GM18499 (cell line): ENCODE measurements around the gene ERO1A.
"Not testable (repeated sequence)": the region's sequence is repeated elsewhere in the genome, so short reads cannot be mapped to it uniquely, and the experiment has no call there.

Experiments used
- ATAC-seq: cut with Tn5 transposase; IDR thresholded peaks from one replicate; pipeline ENCODE4 v1.9.1; 2021; ENCODE audit warnings: moderate number of reproducible peaks; ENCODE audit not compliant: insufficient read depth, unreplicated experiment

The ERO1A gene, protein sequence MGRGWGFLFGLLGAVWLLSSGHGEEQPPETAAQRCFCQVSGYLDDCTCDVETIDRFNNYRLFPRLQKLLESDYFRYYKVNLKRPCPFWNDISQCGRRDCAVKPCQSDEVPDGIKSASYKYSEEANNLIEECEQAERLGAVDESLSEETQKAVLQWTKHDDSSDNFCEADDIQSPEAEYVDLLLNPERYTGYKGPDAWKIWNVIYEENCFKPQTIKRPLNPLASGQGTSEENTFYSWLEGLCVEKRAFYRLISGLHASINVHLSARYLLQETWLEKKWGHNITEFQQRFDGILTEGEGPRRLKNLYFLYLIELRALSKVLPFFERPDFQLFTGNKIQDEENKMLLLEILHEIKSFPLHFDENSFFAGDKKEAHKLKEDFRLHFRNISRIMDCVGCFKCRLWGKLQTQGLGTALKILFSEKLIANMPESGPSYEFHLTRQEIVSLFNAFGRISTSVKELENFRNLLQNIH

DNA sequence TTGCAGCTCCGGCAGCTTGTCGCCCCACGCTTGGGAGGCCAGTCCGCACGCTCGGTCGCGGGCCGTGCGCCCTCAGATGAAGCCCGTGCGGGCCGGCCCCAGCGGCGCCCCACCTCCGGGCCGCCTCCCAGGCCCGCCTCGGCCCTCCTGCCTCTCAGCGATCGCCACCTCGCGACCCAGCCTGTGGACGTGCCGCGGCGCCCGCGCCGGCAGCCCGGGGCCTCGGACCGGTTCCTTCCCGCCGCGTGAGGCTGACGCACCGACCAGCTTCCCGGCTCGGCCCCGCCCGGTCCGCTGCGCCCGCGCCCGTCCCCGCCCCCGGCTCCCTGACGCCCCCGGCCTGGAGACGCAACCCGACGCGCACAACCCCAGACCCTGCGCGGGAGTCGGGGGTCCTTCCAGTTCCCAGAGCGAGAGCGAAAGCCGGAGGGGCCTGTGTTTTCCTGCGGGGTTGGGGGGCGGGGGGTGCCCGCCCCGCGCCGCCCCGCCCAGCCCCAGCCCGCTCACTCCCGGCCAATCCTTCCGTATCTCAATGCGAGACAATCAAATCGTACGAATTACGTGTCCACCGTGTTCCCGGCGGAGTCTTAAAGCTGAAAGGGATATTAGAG, at the start of gene ERO1A:
ERO1A (minus strand) TSS at position 78 of the 611 bp plus-strand sequence; CDS start at position 1, 77 bp downstream.
- peak; percentile 31 for ATAC-seq

DNA sequence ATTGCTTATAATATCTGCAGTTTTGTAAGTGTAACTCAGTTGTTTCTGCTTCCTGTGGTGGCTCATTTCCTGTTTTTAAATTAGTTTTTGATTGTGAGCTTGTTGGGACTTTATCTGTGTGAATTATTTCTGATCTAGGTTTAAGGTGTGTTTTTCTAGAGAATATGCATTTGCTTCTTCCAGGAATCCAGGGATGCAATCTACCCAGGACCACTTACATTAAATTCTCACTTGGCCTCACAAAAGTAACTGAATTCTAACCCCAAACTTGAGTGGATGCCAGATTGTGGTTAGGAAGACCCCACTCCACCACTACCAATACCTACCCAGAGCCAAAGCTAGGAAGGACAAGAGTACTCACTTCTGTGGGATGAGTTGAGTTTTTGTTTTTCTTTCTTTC, 46.5 kb upstream of the ERO1A start:
- ATAC-seq, result no peak

DNA sequence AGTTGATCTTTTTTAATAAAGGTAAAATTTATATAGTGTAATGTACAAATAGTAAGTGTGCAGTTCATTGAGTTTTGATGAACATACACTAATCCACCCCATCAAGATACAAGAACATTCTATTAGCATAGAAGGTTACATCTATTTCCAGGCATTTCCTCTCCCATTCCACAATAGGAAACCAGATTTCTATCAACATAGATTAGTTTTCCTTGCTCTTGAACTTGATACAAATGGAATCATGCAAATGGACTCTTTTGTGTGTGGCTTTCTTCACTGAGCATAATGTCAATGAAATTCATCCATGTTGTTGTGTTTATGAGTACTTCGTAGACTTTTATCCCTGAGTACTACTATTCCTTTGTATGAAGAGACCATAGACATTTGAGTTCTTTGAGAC, 45.4 kb upstream of the ERO1A start:
- no peak for ATAC-seq

DNA sequence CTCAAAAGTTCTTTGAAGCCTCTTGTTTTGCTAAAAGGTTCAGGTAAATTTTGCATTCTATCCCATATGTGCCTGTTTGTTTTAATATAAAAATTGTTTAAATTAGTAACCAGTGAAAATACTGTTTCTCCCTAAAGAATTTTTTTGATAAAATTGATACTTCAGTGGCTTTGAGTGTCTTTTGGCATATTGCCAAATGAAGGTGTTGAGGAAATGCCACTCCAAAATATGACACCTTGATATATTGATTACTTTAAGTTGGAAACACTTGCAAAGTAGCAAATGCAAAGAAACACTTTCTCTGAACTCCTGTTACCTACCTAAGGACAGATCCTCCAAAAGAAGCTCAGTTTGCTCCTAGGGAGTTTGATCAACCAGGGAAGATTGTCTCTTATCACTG, 43.1 kb upstream of the ERO1A start:
- no peak for ATAC-seq

DNA sequence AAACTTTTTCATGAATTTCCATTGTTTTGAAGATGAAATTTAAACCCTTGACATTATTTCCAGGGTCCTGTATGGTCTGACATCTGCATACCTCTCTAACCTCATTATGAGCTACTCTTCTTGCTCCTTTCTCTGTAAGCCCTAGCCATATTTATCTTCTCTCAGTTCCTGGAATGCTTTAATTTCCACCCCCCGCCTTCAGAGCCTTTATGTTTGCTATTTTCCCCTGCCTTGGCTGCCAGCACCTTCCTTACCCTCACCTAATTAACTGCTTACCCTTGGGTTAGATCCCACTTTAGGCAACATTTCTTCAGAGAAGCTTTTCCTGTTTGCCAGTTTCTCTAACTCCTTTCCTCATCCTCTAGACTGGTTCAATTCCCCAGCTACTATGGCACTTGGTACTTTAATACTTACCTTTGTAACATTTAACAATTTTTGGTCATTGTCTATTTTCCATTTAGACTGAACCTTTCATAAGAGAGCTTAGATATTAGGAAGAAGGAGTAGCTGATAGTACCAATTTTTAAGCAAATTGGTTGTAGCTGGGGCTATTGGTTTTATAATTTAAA, 40.6 kb upstream of the ERO1A start:
- no peak for ATAC-seq

DNA sequence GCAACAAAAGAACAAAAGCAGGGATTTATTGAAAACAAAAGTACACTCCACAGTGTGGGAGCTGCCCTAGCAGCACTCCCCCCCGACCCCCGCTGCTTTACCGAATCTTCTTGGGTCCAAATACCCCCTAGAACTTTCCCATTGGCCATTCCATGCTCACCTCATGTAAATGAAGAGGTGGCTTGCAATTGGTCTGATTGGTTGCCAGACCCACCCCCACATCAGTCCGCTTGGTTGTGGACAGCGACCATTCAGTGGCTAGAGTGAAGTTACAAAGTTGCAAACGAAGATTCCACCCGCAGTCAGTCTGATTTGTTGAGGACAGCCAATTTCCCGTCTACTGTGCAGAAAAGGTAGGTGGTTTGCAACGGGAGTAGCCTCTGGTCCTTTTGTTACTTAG, 38.5 kb upstream of the ERO1A start:
- no peak for ATAC-seq

DNA sequence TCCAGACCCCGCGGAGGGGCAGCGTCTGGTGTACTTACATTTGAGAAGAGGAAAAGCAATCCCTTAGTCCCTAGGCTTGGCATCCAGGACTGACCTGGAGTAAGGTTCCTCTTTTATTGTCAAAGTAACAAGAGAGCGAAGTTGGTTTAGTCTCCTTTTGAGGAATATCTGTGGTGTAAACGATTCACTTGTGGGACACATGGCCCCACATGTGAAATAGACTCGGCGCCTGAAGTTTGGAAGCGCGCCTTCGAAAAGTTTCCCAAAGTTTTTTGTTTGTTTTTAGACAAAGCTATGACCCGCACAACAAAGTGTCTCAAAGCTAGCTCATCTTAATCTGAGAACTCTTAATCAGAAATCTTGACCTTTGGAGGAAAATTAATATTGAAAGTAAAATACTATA, 35.4 kb upstream of the ERO1A start:
- ATAC-seq, result no peak

DNA sequence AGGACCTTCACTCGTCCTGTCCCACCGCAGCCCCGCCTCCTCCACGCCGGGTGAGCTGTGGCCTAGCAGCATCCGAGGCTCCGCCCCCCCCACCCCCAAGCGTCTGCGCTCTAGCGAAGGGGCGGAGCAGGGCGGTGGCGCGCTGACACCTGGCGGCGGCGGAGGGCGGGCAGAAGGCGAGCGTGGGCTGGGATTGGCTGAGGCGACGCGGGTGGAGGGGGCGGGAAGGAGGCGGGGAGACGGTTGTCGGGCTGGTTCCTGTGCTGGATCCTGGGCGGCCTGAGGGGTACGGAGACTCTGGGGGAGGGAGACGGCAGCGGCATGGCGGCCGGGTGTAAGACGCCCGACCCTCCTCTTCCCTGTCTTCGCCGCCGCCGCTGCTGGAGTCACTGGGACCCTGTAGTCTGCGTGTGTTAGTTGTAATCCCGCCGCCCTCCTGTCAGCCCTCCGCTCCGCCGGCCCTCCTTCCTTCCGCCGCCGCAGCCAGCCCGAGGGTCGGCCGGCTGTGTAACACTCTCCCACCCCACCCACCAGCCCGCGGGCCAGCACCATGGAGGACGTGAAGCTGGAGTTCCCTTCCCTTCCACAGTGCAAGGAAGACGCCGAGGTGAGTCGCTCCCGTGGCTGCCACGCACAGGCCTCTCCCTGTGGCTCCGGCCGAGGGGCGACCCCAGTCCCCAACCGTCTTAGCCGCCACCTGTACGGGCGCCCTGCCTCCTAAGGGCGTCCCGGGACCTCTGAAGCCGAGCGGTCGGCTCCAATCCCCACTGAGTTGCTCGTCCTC, 34.8 kb upstream of the ERO1A start, which contains the start of gene STYX:
STYX (plus strand) TSS at position 242 of the 784 bp plus-strand sequence; CDS start at position 551, 309 bp downstream.
- peak; percentile 9 for ATAC-seq

DNA sequence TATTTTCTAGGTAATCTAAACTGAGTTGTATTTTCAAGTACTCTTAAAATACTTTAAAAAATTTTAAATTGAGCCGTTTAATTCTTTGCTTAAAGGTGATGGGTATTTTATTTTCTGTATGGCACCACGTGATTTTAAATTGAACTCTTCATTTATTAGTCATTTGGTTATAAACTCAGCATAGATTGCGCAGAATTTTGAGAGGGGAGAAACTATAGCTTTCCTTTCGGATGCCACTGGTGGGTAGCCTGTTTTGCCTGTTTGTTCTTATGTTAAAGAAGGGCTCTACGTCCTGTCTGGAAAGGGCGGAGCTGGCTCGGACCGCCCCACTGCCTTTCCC, 34.2 kb upstream of the ERO1A start:
- peak; percentile 87 for ATAC-seq

DNA sequence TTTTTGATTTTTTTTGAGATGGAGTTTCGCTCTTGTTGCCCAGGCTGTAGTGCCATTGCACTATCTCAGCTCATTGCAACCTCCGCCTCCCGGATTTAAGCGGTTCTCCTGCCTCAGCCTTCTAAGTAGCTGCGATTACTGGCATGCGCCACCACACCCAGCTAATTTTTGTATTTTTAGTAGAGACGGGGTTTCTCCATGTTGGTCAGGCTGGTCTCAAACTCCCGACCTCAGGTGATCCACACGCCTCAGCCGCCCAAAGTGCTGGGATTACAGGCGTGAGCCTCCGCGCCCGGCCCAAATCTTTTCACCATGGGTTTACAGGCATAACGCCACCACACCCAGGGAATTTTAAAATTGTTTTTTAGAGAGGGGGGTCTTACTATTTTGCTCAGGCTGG, 33.7 kb upstream of the ERO1A start:
- ATAC-seq, result not testable (repeated sequence)

DNA sequence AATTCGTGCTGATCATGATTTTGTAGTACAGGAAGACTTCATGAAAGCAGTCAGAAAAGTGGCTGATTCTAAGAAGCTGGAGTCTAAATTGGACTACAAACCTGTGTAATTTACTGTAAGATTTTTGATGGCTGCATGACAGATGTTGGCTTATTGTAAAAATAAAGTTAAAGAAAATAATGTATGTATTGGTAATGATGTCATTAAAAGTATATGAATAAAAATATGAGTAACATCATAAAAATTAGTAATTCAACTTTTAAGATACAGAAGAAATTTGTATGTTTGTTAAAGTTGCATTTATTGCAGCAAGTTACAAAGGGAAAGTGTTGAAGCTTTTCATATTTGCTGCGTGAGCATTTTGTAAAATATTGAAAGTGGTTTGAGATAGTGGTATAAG, 32.2 kb upstream of the ERO1A start:
- ATAC-seq, result not testable (repeated sequence)

DNA sequence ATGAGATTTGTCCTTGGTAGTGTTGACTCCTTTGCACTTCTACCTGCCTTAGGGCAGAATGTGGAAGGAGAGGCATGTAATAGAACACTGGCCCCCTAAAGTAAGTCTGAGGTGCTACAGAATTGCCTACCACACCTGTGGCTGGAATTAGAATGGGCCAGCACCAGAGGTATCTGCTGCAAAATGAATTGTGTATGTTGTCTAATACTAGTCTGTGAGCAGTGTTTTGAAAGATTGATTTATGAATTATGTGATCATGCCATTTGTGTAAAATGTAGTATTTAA, 28.9 kb upstream of the ERO1A start:
- no peak for ATAC-seq

DNA sequence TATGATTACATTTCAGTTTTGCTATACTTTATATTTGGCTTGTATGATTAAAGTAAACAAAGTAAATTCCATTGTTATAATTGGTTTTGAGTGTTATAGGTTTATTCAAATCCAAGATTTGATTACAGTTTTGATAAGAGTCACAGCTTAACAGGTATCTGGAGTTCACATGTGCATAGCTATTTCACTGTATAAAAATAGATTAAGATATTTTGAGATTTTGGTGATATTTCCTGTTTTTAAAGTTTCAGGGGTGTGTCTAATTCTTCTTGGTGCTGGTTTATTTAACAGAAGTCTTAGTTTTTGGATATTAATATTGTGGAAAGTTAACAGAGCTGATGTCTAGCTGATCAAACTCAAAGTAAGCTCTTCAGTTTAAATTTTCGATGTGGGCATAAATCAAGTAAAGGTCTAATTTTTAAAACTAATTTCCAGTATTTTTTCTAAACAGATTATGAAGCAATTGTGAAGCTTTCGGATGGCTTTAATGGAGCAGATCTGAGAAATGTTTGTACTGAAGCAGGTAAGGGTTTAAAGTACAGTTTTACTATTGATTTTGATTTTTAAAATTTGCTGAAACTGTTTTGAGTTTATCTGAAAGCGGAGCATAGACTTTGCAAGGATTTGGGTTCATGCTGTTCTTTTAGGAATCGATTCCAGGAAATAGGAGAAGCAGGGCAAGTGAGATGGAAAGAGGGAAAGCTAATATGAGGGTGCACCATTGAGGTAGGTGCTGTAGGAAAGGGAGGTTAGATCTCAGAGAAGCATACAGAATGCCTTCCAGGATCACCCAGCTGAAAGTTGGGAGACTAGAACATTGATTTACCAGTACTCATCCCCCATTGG, 28.4 kb upstream of the ERO1A start:
- no peak for ATAC-seq

DNA sequence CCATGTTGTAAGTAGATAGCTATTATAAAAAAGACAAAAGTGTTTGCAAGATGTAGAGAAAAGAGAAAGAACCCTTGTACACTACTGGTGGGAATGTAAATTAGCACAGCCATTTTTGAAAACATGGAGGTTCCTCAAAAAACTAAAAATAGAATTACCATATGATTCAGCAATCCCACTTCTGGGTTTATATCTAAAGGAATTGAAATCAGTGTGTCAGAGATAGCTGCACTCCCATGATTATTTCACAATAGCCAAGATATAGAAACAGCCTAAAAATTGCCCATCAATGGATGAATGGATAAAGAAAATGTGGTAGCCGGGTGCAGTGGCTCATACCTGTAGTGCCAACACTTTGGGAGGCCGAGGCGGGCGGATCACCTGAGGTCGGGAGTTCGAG, 20.8 kb upstream of the ERO1A start:
- no peak for ATAC-seq

DNA sequence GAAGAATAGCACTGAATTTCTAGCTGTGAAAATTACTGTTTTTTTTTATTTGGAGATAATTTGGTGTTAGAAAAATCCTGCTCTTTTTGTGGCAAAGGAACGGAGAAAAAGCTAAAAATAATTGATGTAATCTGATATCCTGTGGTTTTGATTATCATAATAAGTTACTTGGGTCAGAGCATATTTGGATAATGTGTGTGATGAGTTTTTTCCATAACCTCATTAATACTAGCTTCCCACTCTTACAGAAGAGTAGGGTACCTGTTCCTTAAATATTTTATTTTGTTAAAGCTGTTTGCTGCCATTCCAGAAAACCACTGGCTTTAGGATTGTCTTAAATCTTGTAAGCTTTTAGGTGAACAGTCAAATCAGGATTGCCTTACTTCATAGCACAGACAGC, 16.3 kb upstream of the ERO1A start:
- no peak for ATAC-seq

DNA sequence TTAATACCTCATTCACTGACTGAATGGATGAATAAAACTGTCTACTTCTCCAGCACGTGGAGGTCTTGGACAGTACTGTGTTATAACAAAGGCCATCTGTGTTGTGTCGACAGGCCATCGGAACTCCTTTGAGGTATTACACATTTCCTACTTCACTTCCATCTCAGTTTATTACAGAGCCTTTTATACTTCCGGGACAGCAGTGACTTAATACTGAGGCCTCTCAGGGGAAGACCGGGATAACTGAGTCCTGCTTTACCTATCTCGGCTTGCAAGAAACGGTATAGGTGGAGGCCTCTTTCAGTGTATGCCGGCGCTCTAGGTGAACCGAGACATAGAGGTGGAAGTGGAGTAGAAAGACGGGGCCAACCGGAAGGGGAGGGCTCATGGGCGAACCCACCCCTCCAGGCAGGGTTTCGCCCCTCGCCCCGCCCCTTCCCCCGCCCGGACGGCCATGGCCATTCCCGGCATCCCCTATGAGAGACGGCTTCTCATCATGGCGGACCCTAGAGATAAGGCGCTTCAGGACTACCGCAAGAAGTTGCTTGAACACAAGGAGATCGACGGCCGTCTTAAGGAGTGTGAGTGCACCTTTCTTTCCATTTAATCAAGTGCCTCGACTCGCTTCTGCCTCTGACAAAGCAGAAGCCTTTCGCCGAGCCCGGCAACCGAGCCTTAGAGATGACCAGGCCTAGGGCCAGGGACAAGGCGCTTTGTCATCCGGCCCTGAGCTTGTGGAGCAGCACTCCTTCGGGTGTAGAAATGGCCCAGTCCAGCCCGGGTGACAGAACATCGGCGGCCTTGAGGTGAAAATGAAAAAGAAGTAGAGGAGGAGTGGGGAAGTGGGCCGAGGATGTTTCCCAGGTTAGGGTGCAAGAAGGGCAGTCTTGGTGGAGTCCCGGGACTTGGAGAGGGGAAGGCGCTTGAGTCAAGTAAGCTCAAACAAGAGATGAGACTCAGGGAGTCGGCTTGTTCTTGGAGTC, 11.7 kb upstream of the ERO1A start, which contains the start of gene PSMC6:
PSMC6 (plus strand) TSS at position 477 of the 983 bp plus-strand sequence; CDS start at position 497, 20 bp downstream.
- peak; percentile 78 for ATAC-seq

DNA sequence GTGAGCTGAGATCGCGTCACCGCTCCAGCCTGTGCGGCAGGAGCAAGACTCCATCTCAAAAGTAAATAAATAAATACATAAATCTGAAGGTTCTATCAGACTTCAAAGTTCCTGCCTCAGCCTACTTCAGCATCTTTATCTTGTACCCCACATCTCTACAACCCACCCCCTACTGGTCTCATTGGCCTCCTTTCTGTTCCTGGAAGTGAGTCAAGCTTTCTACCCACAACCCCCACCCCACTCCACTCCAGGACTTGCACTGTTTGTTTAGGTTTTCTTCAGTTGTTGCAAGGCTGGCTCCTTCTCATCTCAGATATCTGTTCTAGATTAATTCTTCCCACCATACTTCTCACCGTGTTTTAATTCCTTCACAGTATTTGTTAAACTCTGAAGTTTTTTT, 10.9 kb upstream of the ERO1A start:
- ATAC-seq, result no peak

DNA sequence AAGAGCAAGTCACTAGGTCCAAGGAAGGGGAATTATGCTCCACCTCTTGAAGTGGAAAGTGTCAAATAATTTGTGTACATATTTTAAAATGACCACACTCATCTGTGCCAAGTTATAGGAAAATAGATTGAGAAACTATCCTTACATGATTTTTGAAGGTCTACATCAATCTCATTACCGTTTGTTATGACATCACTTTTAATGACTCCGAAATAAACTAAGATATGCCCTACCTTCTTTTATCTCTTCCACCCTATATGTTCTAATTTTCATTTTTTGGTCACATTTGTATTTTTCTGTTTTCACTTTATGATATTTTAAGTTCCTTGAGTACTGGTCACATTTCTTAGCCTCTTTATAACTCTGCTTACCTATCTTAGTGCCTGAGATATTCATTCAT, 8.3 kb upstream of the ERO1A start:
- ATAC-seq, result no peak

DNA sequence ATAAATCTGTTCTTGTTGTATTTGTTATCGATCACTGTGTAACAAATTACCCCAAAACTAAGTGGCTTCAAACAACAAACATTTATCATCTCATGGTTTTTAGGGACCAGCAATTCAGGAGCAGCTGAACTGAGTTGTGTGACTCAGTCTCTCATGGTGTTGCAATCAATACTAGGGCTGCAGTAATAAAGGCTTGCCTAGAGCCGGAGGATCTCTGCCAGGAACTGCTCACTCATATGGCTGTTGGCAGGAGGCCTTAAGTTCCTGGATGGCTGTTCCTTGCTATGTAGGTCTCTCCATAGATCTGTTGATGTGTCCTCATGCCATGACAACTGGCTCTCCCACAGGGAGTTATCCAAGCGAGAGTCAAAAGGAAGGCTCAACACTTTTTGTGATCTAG, 7.9 kb upstream of the ERO1A start:
- no peak for ATAC-seq
